HG03159 (cell line): Measurements from ENCODE around the gene SORD.
"Not testable (repeated sequence)": the region's sequence is repeated elsewhere in the genome, so short reads cannot be mapped to it uniquely, and the experiment has no call there.

ENCODE experiments used
- ATAC-seq: cut with Tn5 transposase; IDR thresholded peaks from one replicate; pipeline ENCODE4 v1.9.1; 2021; ENCODE audit warnings: mild to moderate bottlenecking, moderate library complexity; ENCODE audit not compliant: unreplicated experiment

The SORD gene

DNA sequence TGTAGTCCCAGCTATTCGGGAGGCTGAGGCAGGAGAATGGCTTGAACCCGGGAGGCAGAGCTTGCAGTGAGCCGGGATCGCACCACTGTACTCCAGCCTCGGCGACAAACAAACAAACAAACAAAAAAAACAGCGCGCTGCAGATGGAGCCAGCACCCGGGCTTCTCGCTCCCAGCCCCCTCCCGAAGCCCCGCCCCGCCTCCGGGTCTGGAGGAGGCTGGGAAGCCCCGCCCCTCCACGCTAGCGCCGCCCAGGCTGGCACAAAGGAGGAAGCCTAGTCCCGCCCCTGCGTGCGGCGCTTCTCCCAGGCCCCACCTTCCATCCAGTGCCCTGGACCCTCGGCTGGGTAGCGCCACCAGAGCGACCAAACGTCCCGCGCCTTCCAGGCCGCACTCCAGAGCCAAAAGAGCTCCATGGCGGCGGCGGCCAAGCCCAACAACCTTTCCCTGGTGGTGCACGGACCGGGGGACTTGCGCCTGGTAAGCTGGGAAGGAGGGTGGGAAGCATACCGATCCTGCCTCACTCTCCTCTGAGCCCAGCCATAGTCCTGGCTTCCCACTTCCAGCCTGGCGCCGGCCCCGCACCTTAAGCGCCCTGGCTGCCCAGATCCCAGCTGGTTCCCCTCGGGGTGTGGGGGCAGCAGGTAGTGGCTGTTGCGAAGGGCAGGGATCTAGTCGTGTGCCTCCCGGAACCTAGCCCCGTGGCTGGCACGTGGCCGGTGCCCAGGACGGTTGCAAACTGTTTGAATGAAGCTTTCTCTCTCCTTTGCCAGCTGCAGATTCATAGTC lies at the start of gene SORD:
TSS of gene SORD (plus strand) at position 325 of the 788 bp plus-strand sequence. CDS start at position 414, 89 bp downstream.
- peak; percentile 95 for ATAC-seq

DNA sequence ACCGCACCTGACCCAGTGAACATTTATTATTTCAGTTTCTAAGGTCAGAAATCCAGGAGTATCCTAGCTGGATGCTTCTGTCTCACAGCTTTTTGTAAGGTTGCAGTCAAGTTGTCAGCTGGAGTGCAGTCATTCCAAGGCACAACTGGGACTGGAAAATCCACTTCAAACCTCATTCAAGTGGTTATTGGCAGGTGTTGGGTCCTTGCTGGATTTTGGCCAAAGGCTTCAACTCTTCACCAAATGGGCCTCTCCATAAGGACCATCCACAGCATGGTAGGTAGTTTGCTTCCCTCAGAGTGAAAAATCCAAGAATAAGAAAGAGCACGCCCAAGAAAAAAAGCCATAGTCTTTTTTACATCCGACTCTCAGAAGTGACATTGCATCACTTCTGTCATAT lies 46.8 kb upstream of the SORD start:
- ATAC-seq: not testable (repeated sequence)

DNA sequence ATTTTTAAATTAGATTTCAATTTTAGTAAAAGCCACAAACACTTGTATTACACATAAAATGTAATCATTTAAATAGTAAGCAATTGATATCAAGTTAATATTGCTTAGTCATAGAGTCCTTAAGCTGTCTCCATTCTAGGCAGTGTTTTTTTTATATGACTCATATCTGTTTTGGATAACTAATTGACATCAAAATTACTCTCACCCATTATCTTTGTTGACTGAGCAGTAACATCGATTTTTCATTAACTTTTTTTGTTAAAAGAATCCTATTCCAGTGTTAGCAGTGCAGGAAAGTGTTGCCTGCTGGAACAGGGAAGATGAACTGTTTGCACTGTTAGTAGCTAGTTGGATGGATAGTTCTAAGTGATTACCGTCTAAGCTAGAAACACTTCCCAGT lies 45.2 kb upstream of the SORD start:
- ATAC-seq: not testable (repeated sequence)

DNA sequence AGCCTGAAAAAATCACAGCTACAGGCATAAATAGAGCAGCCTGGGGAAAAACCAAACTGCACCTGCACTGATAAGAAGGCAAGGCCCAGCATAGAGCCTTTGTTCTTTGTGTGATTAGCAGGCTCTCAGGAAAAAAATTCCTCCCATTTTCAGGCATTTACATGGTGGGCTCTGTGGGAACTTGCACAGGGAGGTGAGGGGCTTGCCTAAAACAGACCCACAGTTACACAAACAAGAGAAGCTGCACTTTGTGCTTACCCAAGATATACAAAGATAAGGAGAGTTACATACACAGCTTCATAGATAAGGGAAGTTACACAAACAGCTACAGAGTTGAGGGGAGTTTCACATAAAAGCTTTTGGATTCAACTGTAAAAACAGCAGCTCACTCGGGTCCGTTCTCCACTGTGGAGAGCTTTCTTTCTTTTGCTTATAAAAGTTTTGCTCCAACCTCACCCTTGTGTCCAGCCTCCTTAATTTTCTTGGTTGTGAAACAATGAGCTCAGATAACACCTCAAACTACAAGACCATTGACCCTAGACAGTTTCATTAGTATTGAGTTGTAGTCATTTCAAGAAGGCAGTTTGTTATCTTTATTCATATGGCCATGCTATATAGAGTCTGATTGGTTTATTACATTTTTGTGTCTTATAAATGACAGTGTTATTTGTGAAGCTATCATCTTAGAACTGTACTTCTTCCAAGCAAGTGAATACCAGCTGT lies 43.2 kb upstream of the SORD start:
- not testable (repeated sequence) for ATAC-seq

DNA sequence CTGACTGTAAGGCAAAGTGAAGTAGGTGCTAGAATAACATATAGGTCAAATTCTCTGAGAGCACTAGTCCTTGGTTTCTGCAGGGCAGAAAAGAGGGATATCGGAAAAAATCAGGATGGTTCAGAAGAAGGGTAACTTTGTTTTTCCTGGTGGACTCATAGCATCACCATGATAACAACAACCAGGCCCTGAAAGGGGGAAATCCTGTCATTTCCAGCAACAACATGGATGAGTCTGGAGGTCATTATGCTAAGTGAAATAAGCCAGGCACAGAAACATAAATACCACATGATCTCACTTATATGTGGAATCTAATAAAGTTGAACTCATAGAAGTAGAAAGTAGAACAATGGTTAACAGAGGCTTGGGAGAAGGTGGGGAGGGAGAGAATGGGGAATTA lies 38.9 kb upstream of the SORD start:
- not testable (repeated sequence) for ATAC-seq

DNA sequence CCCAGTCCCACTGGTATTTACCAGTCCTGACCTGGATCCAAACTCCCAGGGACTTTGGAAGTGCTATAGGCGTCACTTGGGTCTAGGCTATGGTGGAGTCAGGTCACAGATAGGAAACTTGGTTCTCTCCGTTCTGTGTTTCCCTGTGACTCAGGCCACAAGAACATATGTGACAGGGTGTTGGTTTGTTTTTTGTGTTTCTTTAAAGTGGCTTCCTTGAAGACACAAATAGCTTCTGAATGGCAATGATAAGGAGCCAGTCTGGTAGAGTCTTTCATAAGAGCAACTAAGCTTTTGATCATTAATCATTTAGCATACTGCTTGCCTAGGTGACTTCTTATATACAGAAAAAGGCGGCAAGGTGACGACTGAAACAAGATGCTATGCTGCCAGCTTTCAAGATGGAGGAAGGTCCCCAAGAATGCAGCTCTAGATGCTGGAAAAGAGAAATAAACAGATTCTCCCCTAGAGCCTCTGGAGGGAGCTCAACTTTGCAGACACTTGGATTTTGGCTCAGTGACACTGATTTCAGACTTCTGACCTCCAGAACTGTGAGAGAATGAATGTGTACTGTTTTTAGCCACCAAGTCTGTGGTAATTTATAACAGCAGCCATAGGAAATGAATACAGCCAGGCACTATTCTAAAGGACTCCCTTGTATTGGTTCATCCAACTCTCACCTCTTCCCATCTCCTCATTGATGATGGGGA lies 36.5 kb upstream of the SORD start:
- not testable (repeated sequence) for ATAC-seq

DNA sequence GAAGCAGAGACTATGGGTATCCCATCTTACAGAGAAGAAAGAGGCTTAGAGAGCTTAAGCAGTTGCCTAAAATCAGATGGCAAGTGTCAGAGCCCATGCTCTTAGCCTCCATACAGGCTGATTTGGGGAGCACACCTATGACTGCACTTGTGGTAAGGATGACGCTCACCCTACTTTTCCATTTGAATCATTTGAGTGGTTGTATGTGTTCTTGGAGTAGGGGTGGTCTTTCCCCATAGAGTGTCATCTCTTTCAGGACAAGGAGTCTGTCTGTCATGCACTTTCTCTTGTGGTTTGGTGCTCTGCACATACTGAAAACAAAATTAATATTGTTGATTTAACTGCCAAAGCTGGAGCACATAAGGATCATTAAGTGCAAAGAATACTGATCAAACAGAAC lies 35.3 kb upstream of the SORD start:
- ATAC-seq: not testable (repeated sequence)

DNA sequence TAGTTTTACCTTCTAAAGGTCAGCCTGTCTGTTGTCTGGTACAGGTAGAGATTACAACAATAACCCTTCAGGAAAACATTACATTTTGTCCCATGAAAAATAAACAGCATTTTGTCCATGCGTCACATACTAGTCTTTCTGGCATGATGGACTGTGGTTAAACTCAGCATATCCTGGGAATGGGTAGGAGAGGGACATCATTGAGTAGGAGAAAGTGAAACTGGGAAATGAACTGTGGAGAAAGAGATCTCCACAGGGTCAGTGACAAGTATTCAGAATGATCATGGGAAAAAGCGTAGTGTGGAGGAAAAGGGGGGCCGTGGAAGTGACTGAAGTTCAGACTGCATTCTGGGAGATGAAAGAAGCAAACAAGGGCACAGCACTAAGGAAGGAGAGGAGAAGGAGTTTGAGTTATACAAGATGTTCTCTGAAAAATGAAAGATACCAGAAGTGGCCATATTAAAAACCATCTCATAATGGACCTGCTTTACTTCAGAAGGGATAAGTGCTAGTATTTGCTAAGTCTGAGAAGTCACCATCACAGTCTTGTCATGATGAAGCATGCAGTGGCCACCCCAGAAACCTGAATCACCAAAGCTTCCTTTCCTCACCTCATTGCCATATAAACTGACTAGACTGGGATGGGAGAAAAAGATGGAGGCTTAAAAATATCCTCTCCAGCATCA lies 34.7 kb upstream of the SORD start:
- not testable (repeated sequence) for ATAC-seq

DNA sequence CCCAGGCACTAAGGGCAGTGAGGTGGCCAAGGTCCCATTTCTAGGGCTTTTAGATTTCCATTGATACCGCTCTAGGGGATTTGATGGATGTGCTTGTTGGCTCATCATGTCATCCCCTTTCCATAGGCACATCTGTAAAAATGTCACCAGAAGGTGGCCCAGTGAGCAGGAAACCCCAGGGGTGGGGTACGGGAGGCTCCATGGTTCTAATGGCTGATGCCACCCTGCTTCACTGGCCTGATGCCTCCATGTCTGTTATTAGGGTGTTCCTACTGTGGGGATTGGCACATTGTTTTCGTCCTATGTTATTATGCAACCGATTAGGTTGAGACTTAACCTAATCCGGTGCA lies 34.1 kb upstream of the SORD start:
- ATAC-seq: not testable (repeated sequence)

DNA sequence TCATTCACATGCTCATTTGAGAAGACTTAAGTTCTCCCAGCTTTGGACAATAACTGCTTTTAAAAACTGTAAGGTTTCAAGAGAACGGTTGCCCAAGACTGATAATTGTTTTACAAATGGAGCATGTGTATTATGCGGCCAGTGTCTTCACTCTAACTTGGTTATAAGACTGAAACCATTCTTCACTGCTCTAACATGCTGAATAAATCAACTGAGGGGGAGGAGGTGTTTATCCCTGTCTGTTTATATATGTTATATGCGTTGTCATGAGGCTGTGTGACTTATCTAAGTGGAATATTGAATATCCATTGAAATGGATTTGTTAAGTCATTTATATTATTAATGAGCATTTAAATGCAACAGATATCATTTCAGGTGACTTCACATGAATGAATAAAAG lies 25.4 kb upstream of the SORD start:
- ATAC-seq: not testable (repeated sequence)

DNA sequence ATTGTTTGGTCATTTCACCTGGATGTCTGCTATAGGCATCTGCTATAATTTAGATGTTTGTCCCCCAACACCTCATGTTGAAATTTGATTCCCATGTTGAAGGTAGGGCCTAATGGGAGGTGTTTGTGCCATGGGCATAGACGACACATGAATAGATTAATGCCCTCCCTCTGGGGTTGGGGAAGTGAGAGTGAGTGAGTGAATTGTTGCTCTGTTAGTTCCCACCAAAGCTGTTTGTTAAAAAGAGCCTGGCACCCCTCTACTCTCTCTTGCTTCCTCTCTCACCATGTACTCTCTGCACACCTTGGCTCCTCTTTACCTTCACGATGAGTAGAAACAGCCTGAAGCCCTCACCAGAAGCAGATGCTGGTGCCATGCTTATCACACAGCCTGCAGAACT lies 23.9 kb upstream of the SORD start:
- no peak for ATAC-seq

DNA sequence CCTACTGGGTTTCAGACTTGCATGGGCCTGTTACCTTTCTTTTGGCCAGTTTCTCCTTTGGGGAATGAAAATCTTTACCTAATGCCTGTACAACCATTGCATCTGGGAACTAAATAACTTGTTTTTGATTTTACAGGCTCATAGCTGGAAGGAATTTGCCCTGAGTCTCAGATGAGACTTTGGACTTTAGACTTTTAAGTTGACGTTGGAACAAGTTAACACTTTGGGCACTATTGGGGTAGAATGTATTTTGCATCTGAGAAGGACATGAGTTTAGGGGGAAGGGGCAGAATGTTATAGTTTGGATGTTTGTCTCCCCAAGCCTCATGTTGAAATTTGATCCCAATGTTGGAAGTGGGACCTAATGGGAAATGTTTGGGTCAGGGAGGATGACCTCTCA lies 21.8 kb upstream of the SORD start:
- ATAC-seq: not testable (repeated sequence)

DNA sequence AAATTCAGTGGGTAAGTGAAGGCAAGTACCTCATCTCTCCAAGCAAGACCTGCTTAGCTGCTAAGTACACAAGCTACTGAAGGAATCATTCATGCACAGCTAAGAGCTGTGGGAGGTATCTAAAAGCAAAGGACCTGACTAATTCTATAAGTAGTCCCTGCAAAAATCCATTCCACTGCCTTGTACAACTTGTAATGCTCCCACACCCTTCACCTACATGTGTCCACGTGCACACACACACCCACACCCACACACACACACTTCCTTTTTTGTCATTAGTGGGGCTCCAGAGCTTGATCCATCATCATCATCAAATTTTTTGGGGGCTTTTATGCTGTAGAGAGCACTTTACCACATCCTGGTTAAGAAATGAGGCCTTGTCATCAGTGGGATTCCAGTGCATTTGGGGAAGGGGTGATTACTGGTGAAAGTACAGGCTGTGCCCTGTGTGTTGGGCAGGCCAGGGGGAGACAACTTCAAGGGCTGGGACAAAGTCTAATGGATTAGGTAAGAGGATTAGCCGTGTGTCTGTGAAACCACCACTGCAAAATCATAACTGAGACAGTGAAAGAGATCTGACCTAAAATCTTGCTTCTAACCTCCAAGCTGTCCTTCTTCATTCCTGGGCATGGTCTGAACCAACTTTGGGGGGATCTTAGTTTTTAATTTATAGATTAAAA lies 19.1 kb upstream of the SORD start:
- ATAC-seq: not testable (repeated sequence)

DNA sequence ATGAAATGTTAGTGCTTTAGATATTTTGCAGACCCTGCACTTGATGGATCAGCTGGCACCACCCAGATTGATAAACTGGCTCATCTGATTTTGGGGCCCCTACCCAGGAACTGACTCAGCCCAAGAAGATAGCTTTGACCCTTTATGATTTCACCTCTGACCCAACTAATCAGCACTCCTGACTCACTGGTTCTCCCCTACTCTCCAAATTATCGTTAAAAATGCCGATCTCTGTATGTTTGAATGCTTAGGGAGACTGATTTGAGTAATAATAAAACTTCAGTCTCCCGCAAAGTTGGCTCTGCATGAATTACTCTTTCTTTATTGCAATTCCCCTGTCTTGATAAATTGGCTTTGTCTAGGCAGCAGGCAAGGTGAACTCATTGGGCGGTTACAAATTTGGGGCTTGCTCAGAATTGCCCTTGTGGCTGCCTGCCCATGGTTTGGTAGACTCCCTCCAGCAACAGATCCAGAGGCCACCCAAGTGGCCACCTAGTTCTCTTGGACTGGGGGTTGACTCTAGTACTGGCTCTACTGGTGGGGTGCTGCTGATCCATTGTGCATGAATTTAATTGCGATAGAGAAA lies 18.3 kb upstream of the SORD start:
- ATAC-seq: not testable (repeated sequence)

DNA sequence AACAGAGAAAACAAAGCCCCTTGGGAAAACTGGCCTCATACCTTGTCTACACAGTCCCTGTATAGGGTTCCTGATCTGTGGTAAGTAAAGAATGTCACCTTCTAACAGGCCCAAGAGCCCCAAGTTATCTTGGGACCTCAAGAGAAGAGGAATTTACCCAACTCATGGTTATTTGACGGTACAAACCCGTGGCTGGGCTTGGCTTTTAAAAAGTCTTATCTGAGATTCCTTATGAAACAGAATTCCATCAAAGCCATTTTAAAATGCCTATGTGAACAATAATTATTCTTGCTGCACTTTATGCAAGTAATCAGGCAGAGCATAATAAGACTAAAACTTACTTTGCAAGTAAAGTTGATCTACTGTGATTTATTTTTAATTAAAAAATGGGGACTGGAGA lies 13.9 kb upstream of the SORD start:
- no peak for ATAC-seq

DNA sequence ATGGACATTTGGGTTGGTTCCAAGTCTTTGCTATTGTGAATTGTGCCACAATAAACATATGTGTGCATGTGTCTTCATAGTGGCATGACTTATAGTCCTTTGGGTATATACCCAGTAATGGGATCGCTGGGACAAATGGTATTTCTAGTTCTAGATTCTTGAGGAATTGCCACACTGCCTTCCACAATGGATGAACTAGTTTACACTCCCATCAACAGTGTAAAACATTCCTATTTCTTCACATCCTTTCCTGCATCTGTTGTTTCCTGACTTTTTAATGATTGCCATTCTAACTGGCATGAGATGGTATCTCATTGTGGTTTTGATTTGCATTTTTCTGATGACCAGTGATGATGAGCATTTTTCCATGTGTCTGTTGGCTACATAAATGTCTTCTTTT lies 7.9 kb upstream of the SORD start:
- ATAC-seq: not testable (repeated sequence)

DNA sequence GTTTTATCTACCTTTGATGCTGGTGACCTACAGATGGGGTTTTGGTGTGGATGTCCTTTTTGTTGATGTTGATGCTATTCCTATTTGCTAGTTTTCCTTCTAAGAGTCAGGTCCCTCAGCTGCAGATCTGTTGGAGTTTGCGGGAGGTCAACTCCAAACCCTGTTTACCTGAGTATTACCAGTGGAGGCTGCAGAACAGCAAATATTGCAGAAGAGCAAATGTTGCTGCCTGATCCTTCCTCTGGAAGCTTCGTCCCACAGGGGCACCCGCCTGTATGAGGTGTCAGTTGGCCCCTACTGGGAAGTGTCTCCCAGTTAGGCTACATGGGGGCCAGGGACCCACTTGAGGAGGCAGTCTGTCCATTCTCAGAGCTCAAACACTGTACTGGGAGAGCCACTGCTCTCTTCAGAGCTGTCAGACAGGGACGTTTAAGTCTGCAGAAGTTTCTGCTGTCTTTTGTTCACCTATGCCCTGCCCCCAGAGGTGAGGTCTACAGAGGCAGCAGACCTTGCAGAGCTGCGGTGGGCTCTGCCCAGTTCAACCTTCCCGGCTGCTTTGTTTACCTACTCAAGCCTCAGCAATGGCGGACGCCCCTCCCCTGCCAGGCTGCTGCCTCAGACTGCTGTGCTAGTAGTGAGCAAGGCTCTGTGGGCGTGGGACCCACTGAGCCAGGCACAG lies 2.6 kb upstream of the SORD start:
- not testable (repeated sequence) for ATAC-seq

DNA sequence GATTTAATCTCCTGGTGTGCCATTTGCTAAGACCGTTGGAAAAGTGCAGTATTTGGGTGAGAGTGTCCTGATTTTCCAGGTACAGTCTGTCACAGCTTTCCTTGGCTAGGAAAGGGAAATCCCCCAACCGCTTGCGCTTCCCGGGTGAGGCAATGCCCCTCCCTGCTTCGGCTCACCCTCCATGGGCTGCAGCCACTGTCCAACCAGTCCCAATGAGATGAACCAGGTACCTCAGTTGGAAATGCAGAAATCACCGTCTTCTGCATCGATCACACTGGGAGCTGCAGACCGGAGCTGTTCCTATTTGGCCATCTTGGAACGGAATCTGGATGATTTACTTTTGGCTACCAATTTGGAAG lies 2.1 kb upstream of the SORD start:
- not testable (repeated sequence) for ATAC-seq

DNA sequence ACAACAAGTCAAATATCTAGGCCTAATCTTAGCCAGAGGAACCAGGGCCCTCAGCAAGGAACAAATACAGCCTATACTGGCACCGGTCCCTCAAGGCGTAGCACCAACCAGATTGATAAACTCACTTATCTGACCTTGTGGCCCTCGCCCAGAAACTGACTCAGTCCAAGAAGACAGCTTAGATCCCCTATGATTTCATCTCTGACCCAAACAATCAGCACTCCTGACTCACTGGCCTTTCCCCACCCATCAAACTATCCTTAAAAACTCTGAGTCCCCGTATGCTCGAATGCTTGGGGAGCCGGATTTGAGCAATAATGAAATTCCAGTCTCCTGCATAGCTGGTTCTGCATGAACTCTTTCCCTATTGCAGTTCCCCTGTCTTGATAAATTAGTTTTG lies 1.6 kb upstream of the SORD start:
- no peak for ATAC-seq
